Stomach (tissue), 9 donors: Measurements from ENCODE around the gene L3MBTL4. TPM values are rescaled to one million over a fixed set of nuclear protein-coding genes. Genes with fewer than 3 reads are reported as not detected.
"Not testable (repeated sequence)": the region's sequence is repeated elsewhere in the genome, so short reads cannot be mapped to it uniquely, and the experiment has no call there.

Source experiments
- DNase-seq, 2 donors: peaks; one replicate each; pipeline versions ENCODE4 v3.0.0 to v3.0.0-alpha.2; 2013 to 2019
- H3K27ac ChIP-seq, 5 donors: fragments of 200-600 bp in 4 of 5; sonication (generic) in 4 of 5; one replicate each; pipeline ENCODE4 v1.5.1; 2013 to 2019; ENCODE audit warnings: mild to moderate bottlenecking in 1 of 5, moderate library complexity in 1 of 5
- H3K27me3 ChIP-seq, 3 donors: fragments of 200-600 bp; sonication (generic); one replicate each; pipeline ENCODE4 v1.5.1; 2017 to 2019; ENCODE audit warnings: mixed run types in 1 of 3
- H3K36me3 ChIP-seq, 4 donors: fragments of 200-600 bp; sonication (generic); 1 replicate in 3 of 4; 2 replicates in 1 of 4; pipeline ENCODE4 v1.5.1; 2016 to 2019
- H3K4me1 ChIP-seq, 4 donors: fragments of 200-600 bp; sonication (generic); one replicate each; pipeline ENCODE4 v1.5.1; 2016 to 2019
- H3K4me3 ChIP-seq, 4 donors: fragments of 200-600 bp; sonication (generic) in 3 of 4; one replicate each; pipeline ENCODE4 v1.5.1; 2016 to 2019; ENCODE audit warnings: mild to moderate bottlenecking in 1 of 4
- H3K9me3 ChIP-seq, 4 donors: fragments of 200-600 bp; sonication (generic); one replicate each; pipeline ENCODE4 v1.5.1; 2016 to 2019
- EP300 ChIP-seq: sonication (generic); formaldehyde crosslinking; IDR thresholded peaks from one replicate; pipeline ENCODE4 v1.6.1; 2017; ENCODE audit warnings: antibody characterized with exemption
- POLR2A ChIP-seq, 4 donors: fragments of 450-650 bp; IDR thresholded peaks; one replicate each; pipeline ENCODE4 v1.6.1; 2016; ENCODE audit warnings: antibody characterized with exemption in 4 of 4, control low read depth in 2 of 4, mild to moderate bottlenecking in 1 of 4, moderate library complexity in 1 of 4
- POLR2AphosphoS5 ChIP-seq, 3 donors: sonication (generic); formaldehyde crosslinking; IDR thresholded peaks; one replicate each; pipeline ENCODE4 v1.6.1; 2016; ENCODE audit warnings: antibody characterized with exemption in 3 of 3
- WGBS, 5 donors: extraction: QIAGEN DNeasy Blood & Tissue Kit in 3 of 5; methylation state at CpG; one replicate each; pipeline versions ENCODE4 v1.1.5 to v1.1.7; 2013 to 2018; 5-methylcytosine and 5-hydroxymethylcytosine counted together
- intact Hi-C: fragments of 100-400 bp; cut with DNase I; formaldehyde crosslinking; loops from one replicate; pipeline ENCODE4 v1.15.1; 2023; ENCODE audit warnings: low total_unique reads
- polyA plus RNA-seq, 3 donors: library from polyadenylated mRNA; stranded (reverse); fragments of 200-250 nt; gene quantifications; one replicate each; pipeline ENCODE4 v1.2.3, GENCODE V29; 2013
- total RNA-seq, 5 donors: library from RNA; depleted of rRNA; stranded (reverse); fragments of >200 nt; gene quantifications; one replicate each; pipeline versions ENCODE4 v1.1.0 to v1.2.3, GENCODE V29; 2014 to 2016
- TF ChIP-seq, protein P1 (sequence below), 7 experiments: fragments of 450-650 bp in 4 of 7; fragments of 200-600 bp in 3 of 7; sonication (generic) in 3 of 7; IDR thresholded peaks; one replicate each; pipeline ENCODE4 v1.5.1; 2016 to 2019; ENCODE audit warnings: antibody characterized with exemption in 7 of 7, control low read depth in 2 of 7, mild to moderate bottlenecking in 1 of 7
- donor health status: healthy with polysubstance abuse.
- donor health status: Bipolar disorder and iron deficiency.
- donor health status: healthy.

The L3MBTL4 gene
- total and polyA plus RNA-seq, 8 donors: 1.9 to 23.3 (median 7.6) TPM

GRCh38 chr18:6150430-6150829 lies 264.3 kb downstream of the L3MBTL4 start:
- 51 to 75% (median 72%) methylated on average over 3 of the region's 3 CpGs for WGBS, 5 donors
- DNase-seq: no peak
- Histone ChIP-seq H3K27ac (no peak overlapping the region), H3K4me1 (no peaks in the 10 kb centered on the region), H3K27me3 (no peaks in the 10 kb centered on the region), H3K9me3 (peaks cover 0 to 8% (median 0%) of the 10 kb centered on the region in 4 donors), H3K4me3 (no peak overlapping the region), H3K36me3 (no peaks in the 10 kb centered on the region)
- intact Hi-C loops: no loop called here
- TF ChIP-seq EP300 (no peak), POLR2AphosphoS5 (IDR thresholded peaks at IDR 0.05) (no peak), POLR2A (IDR thresholded peaks at IDR 0.05) (no peak)
- TF ChIP-seq, protein P1, sequence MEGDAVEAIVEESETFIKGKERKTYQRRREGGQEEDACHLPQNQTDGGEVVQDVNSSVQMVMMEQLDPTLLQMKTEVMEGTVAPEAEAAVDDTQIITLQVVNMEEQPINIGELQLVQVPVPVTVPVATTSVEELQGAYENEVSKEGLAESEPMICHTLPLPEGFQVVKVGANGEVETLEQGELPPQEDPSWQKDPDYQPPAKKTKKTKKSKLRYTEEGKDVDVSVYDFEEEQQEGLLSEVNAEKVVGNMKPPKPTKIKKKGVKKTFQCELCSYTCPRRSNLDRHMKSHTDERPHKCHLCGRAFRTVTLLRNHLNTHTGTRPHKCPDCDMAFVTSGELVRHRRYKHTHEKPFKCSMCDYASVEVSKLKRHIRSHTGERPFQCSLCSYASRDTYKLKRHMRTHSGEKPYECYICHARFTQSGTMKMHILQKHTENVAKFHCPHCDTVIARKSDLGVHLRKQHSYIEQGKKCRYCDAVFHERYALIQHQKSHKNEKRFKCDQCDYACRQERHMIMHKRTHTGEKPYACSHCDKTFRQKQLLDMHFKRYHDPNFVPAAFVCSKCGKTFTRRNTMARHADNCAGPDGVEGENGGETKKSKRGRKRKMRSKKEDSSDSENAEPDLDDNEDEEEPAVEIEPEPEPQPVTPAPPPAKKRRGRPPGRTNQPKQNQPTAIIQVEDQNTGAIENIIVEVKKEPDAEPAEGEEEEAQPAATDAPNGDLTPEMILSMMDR (IDR thresholded peaks at IDR 0.05): no peak

DNA sequence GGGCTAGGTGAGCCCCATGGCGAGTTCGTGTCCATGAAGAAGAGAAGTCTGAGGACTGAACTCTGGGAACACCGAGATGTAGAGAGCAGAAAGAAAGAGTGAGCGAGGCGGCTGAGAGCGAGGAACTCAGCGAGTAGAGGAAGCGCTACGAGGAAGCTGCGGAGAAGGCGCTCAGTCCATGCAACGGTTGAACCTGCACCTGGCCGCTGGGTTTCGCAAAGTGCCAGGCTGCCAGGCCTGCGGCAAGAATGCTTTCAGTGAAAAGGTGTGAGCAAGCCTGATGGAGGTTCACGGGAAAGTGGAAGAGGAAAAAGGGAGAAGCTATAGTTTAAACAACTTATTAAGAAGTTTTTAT lies 268.4 kb downstream of the L3MBTL4 start:
- H3K4me3 ChIP-seq: no peak overlapping the region
- H3K4me1 ChIP-seq: no peaks in the 10 kb centered on the region
- TF ChIP-seq POLR2AphosphoS5 (IDR thresholded peaks at IDR 0.05) (no peak), EP300 (no peak), POLR2A (IDR thresholded peaks at IDR 0.05) (no peak)
- TF ChIP-seq, protein P1 (IDR thresholded peaks at IDR 0.05): no peak
- H3K9me3 ChIP-seq: no peaks in the 10 kb centered on the region
- H3K36me3 ChIP-seq: no peaks in the 10 kb centered on the region
- no peak for DNase-seq
- intact Hi-C loops: no loop called here
- no peak overlapping the region for H3K27ac ChIP-seq
- no peaks in the 10 kb centered on the region for H3K27me3 ChIP-seq
- WGBS, 5 donors: 86 to 94% (median 92%) methylated on average over 16 of the region's 16 CpGs

DNA sequence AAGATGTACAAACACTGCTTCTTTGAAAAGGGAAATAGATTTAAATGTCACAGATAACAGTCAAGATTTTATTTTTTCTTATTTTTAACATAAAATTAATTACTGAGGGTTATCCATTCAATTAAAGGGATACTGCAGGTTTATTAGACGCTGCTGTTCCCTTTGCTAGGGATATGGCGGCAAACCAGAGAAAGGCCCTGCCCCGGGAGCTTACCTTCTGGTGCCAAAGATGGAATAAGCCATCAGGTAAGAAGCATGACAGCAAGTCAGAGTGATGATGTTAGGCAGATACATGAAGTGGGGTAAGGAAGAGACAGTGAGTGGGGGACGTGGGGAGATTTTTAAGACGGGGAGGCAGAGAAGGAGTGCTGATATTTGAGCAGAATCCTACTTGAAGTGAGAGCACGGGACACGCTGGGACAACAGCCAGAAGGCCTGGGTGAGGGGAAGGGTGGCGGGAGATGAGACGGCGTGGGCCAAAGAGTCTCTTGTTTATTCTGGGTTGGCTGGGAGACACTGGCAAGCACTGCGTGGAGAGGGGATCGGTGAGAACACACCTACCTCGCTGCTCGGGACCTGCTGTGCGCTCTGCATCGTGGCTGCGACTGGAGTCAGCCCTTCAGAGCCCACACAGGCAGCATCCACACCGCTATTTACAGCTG lies 268.9 kb downstream of the L3MBTL4 start:
- WGBS, 5 donors: 72 to 88% (median 80%) methylated on average over 18 of the region's 18 CpGs

DNA sequence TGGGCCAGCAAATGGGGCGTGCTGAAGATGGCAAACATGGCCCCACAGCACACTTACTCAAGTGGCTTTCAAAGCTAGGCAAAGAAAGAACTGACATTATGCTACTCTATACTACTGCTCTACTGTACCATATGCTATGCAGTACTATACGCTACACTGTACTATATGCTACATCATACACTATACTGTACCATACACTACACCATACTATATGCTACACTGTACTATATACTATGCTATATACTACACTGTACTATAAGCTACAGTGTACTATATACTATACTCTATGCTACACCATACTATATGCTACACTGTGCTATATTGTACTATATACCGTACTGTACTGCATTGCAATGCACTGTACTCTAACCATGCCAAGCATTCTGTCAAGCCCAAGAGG lies 275.7 kb downstream of the L3MBTL4 start:
- H3K4me3 ChIP-seq: no peak overlapping the region
- no peaks in the 10 kb centered on the region for H3K27me3 ChIP-seq
- peaks cover 0 to 8% (median 4%) of the 10 kb centered on the region in 4 donors for H3K9me3 ChIP-seq
- WGBS, 5 donors: 92 to 98% (median 97%) methylated on average over 3 of the region's 3 CpGs
- no peaks in the 10 kb centered on the region for H3K4me1 ChIP-seq
- H3K27ac ChIP-seq: no peak overlapping the region
- TF ChIP-seq, protein P1 (IDR thresholded peaks at IDR 0.05): no peak
- TF ChIP-seq EP300 (no peak), POLR2A (IDR thresholded peaks at IDR 0.05) (no peak), POLR2AphosphoS5 (IDR thresholded peaks at IDR 0.05) (no peak)
- intact Hi-C loops: no loop called here
- no peak for DNase-seq
- H3K36me3 ChIP-seq: peaks cover 0 to 18% (median 8%) of the 10 kb centered on the region in 4 donors

More for the DNA sequence above, 268.9 kb downstream of the L3MBTL4 start:
- no peaks in the 10 kb centered on the region for H3K36me3 ChIP-seq
- H3K4me1 ChIP-seq: no peaks in the 10 kb centered on the region
- no peak overlapping the region for H3K4me3 ChIP-seq
- H3K27me3 ChIP-seq: no peaks in the 10 kb centered on the region
- TF ChIP-seq POLR2AphosphoS5 (IDR thresholded peaks at IDR 0.05) (no peak), EP300 (no peak), POLR2A (IDR thresholded peaks at IDR 0.05) (no peak)
- TF ChIP-seq, protein P1 (IDR thresholded peaks at IDR 0.05): no peak
- intact Hi-C loops: no loop called here
- H3K9me3 ChIP-seq: no peaks in the 10 kb centered on the region
- DNase-seq: peak in 1 of 2 donors; percentile 37
- H3K27ac ChIP-seq: no peak overlapping the region

DNA sequence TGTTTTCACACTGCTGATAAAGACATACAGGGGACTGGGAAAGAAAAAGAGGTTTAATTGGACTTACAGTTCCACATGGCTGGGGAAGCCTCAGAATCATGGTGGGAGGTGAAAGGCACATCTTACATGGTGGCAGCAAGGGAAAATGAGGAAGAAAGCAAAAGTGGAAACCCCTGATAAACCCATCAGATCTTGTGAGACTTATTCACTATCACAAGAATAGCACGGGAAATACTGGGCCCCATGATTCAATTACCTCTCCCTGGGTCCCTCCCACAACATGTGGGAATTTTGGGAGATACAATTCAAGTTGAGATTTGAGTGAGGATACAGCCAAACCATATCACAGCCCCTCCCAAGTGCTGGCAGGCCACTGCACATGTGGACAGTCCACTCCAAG lies 278.8 kb downstream of the L3MBTL4 start:
- H3K36me3 ChIP-seq: peaks cover 0 to 18% (median 8%) of the 10 kb centered on the region in 4 donors
- H3K4me3 ChIP-seq, H3K27ac ChIP-seq, H3K9me3 ChIP-seq, intact Hi-C loops, DNase-seq, H3K27me3 ChIP-seq, H3K4me1 ChIP-seq: not testable (repeated sequence)
- WGBS, 5 donors: 89 to 100% (median 96%) methylated on average over 1 of the region's 1 CpG

DNA sequence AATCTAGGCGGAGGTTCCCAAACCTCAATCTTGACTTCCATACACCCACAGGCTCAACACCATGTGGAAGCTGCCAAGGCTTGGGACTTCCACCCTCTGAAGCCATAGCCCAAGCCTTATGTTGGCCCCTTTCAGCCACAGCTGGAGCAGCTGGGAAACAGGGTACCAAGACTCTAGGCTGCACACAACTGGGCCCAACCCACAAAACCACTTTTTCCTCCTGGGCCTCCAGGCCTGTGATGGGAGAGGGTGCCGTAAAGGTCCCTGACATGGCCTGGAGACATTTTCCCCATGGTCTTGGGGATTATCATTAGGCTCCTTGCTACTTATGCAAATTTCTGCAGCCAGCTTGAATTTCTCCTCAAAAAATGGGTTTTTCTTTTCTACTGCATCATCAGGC lies 279.7 kb downstream of the L3MBTL4 start:
- H3K4me1 ChIP-seq, DNase-seq, H3K27ac ChIP-seq, intact Hi-C loops, H3K9me3 ChIP-seq, H3K4me3 ChIP-seq, H3K27me3 ChIP-seq: not testable (repeated sequence)
- H3K36me3 ChIP-seq: peaks cover 0 to 18% (median 8%) of the 10 kb centered on the region in 4 donors
- 92 to 100% (median 98%) methylated on average over 2 of the region's 2 CpGs for WGBS, 5 donors
